GM06990 (cell line): Measurements from ENCODE around the gene GABRB1.

Experiments used
- DNase-seq: peaks from one replicate; pipeline ENCODE4 v3.0.0-alpha.2; 2011; ENCODE audit not compliant: insufficient read length; ENCODE audit errors: extremely low read depth
- H3K27me3 ChIP-seq: replicated peaks from 2 replicates; pipeline ENCODE4 v1.6.0; 2011; ENCODE audit warnings: low read length; ENCODE audit not compliant: control insufficient read depth, insufficient read depth
- H3K36me3 ChIP-seq: 2 replicates; pipeline ENCODE4 v1.5.1; 2011; ENCODE audit warnings: low read length; ENCODE audit not compliant: control insufficient read depth, insufficient read depth
- H3K4me3 ChIP-seq: replicated peaks from 2 replicates; pipeline ENCODE4 v1.5.1; 2011; ENCODE audit warnings: low read depth, mild to moderate bottlenecking, control low read depth, low read length
- CTCF ChIP-seq: IDR thresholded peaks from 2 replicates; pipeline ENCODE4 v1.5.1; 2011; ENCODE audit warnings: low read length, control low read depth, mild to moderate bottlenecking, inconsistent platforms; ENCODE audit not compliant: insufficient read depth, poor library complexity, severe bottlenecking

Gene GABRB1

GRCh38 chr4:47474799-47475198 lies 443.4 kb downstream of the GABRB1 start:
- H3K4me3 ChIP-seq = no peak overlapping the region
- DNase-seq = no peak
- no peaks in the 10 kb centered on the region for H3K36me3 ChIP-seq
- no peak for TF ChIP-seq CTCF
- H3K27me3 ChIP-seq = no peaks in the 10 kb centered on the region

GRCh38 chr4:47475411-47475810 lies 444.0 kb downstream of the GABRB1 start:
- no peak for DNase-seq
- no peak overlapping the region for H3K4me3 ChIP-seq
- H3K27me3 ChIP-seq = no peaks in the 10 kb centered on the region
- TF ChIP-seq CTCF = no peak
- H3K36me3 ChIP-seq = no peaks in the 10 kb centered on the region
